GM19463 (cell line): ENCODE results near the gene SLC25A33.
"Not testable (repeated sequence)": the region's sequence is repeated elsewhere in the genome, so short reads cannot be mapped to it uniquely, and the experiment has no call there.

Source experiments
- ATAC-seq: cut with Tn5 transposase; IDR thresholded peaks from one replicate; pipeline ENCODE4 v1.9.1; 2021; ENCODE audit warnings: mild to moderate bottlenecking, moderate library complexity; ENCODE audit not compliant: unreplicated experiment

SLC25A33 gene

GRCh38 chr1:9618909-9619679 lies 79.8 kb downstream of the SLC25A33 start:
- ATAC-seq, result no peak

- ATAC-seq, result no peak
These were observed 81.8 kb downstream of the SLC25A33 start for GRCh38 chr1:9621032-9621431.

- ATAC-seq, result no peak
These were observed 84.8 kb downstream of the SLC25A33 start for GRCh38 chr1:9624081-9624480.

- ATAC-seq, result not testable (repeated sequence)
These were observed 85.8 kb downstream of the SLC25A33 start for GRCh38 chr1:9625030-9625429.

- peak; percentile 51 for ATAC-seq
These were observed 86.9 kb downstream of the SLC25A33 start for GRCh38 chr1:9626201-9626608.

GRCh38 chr1:9628541-9629444 lies 89.5 kb downstream of the SLC25A33 start:
- ATAC-seq, result no peak

- no peak for ATAC-seq
These were observed 90.4 kb downstream of the SLC25A33 start for GRCh38 chr1:9629445-9630201.

- ATAC-seq, result no peak
These were observed 91.3 kb downstream of the SLC25A33 start for GRCh38 chr1:9630331-9631111.

GRCh38 chr1:9631613-9632012 lies 92.3 kb downstream of the SLC25A33 start:
- ATAC-seq, result no peak

- no peak for ATAC-seq
These were observed 94.2 kb downstream of the SLC25A33 start for GRCh38 chr1:9633493-9633892.

GRCh38 chr1:9634582-9634981 lies 95.3 kb downstream of the SLC25A33 start:
- no peak for ATAC-seq
